OCI-LY7 (cell line): ENCODE data around the gene AFTPH.

Source experiments
- CTCF ChIP-seq: fragments of 200-600 bp; sonication (generic); conservative IDR thresholded peaks from 2 replicates; pipeline ENCODE4 v1.5.1; 2014; ENCODE audit warnings: mild to moderate bottlenecking, antibody characterized with exemption, low read length, moderate library complexity, mixed read lengths
- EZH2phosphoT487 ChIP-seq: fragments of 200-600 bp; sonication (generic); IDR thresholded peaks from 2 replicates; pipeline ENCODE4 v1.6.1; 2018; ENCODE audit warnings: low read depth, borderline replicate concordance, mild to moderate bottlenecking, mixed run types, antibody characterized with exemption, low read length, moderate library complexity, mixed read lengths

GRCh38 chr2:64595397-64596176 lies 71.5 kb downstream of the AFTPH start:
- TF ChIP-seq CTCF (no peak; the same call in 1 of the 2 replicates), EZH2phosphoT487 (no peak)
